Measurements from ENCODE around the gene CELSR2. TPM values are rescaled to one million over a fixed set of nuclear protein-coding genes. Genes with fewer than 3 reads are reported as not detected.

The CELSR2 gene
- total RNA-seq, 1 donor from 2014 or later, result 1.6 TPM

GRCh38 chr1:109229531-109230127, 19.7 kb upstream of the CELSR2 start:
- H3K27me3 ChIP-seq (ENCODE audit: control insufficient read depth in 3 of 3, insufficient read depth in 3 of 3, low read length in 3 of 3), result no peaks in the 10 kb centered on the region
- H3K27ac ChIP-seq (ENCODE audit: low read depth, low read length), result no peak overlapping the region
- H3K9ac ChIP-seq (ENCODE audit: low read depth in 1 of 3, low read length in 3 of 3), result no peak overlapping the region
- H3K4me3 ChIP-seq (ENCODE audit: low read length in 3 of 3), result no peak overlapping the region
- H3K9me3 ChIP-seq (ENCODE audit: control insufficient read depth in 3 of 3, low read length in 3 of 3), result no peaks in the 10 kb centered on the region
- peaks cover 39 to 56% (median 39%) of the 10 kb centered on the region in 3 donors for H3K36me3 ChIP-seq (ENCODE audit: control insufficient read depth in 3 of 3, insufficient read depth in 3 of 3, low read length in 3 of 3)
- no peaks in the 10 kb centered on the region for H3K4me1 ChIP-seq (ENCODE audit: control insufficient read depth in 3 of 3, insufficient read depth in 3 of 3, low read length in 3 of 3)

GRCh38 chr1:109231066-109231465, 18.3 kb upstream of the CELSR2 start:
- Histone ChIP-seq H3K27ac (ENCODE audit: low read depth, low read length) (no peak overlapping the region), H3K36me3 (ENCODE audit: control insufficient read depth in 3 of 3, insufficient read depth in 3 of 3, low read length in 3 of 3) (peaks cover 51 to 69% (median 52%) of the 10 kb centered on the region in 3 donors), H3K9ac (ENCODE audit: low read depth in 1 of 3, low read length in 3 of 3) (no peak overlapping the region), H3K4me1 (ENCODE audit: control insufficient read depth in 3 of 3, insufficient read depth in 3 of 3, low read length in 3 of 3) (no peaks in the 10 kb centered on the region), H3K9me3 (ENCODE audit: control insufficient read depth in 3 of 3, low read length in 3 of 3) (no peaks in the 10 kb centered on the region), H3K4me3 (ENCODE audit: low read length in 3 of 3) (no peak overlapping the region), H3K27me3 (ENCODE audit: control insufficient read depth in 3 of 3, insufficient read depth in 3 of 3, low read length in 3 of 3) (no peaks in the 10 kb centered on the region)

DNA sequence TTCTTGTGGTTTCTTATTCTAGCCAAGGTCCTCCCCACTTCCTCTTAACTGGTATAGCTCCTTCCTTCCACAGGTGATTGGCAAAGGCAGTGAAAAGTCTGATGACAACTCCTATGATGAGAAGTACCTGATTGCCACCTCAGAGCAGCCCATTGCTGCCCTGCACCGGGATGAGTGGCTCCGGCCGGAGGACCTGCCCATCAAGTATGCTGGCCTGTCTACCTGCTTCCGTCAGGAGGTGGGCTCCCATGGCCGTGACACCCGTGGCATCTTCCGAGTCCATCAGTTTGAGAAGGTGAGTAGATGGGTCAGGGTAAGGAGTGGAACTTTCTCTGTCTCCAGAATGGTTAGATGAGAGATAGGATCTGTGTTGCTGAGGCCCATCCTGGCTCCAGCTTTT, 14.2 kb upstream of the CELSR2 start:
- Histone ChIP-seq H3K27ac (ENCODE audit: low read depth, low read length) (no peak overlapping the region), H3K9me3 (ENCODE audit: control insufficient read depth in 3 of 3, low read length in 3 of 3) (no peaks in the 10 kb centered on the region), H3K36me3 (ENCODE audit: control insufficient read depth in 3 of 3, insufficient read depth in 3 of 3, low read length in 3 of 3) (peaks cover 65 to 76% (median 68%) of the 10 kb centered on the region in 3 donors), H3K9ac (ENCODE audit: low read depth in 1 of 3, low read length in 3 of 3) (no peak overlapping the region), H3K4me3 (ENCODE audit: low read length in 3 of 3) (no peak overlapping the region), H3K27me3 (ENCODE audit: control insufficient read depth in 3 of 3, insufficient read depth in 3 of 3, low read length in 3 of 3) (no peaks in the 10 kb centered on the region), H3K4me1 (ENCODE audit: control insufficient read depth in 3 of 3, insufficient read depth in 3 of 3, low read length in 3 of 3) (peaks cover 0 to 3% (median under 1%) of the 10 kb centered on the region in 3 donors)

GRCh38 chr1:109237512-109237911, 11.8 kb upstream of the CELSR2 start:
- Histone ChIP-seq H3K9me3 (ENCODE audit: control insufficient read depth in 3 of 3, low read length in 3 of 3) (no peaks in the 10 kb centered on the region), H3K4me1 (ENCODE audit: control insufficient read depth in 3 of 3, insufficient read depth in 3 of 3, low read length in 3 of 3) (peaks cover 13 to 25% (median 24%) of the 10 kb centered on the region in 3 donors), H3K9ac (ENCODE audit: low read depth in 1 of 3, low read length in 3 of 3) (no peak overlapping the region), H3K4me3 (ENCODE audit: low read length in 3 of 3) (no peak overlapping the region), H3K27me3 (ENCODE audit: control insufficient read depth in 3 of 3, insufficient read depth in 3 of 3, low read length in 3 of 3) (peaks cover 0 to 2% (median 0%) of the 10 kb centered on the region in 3 donors), H3K36me3 (ENCODE audit: control insufficient read depth in 3 of 3, insufficient read depth in 3 of 3, low read length in 3 of 3) (peaks cover 46 to 55% (median 48%) of the 10 kb centered on the region in 3 donors), H3K27ac (ENCODE audit: low read depth, low read length) (no peak overlapping the region)

DNA sequence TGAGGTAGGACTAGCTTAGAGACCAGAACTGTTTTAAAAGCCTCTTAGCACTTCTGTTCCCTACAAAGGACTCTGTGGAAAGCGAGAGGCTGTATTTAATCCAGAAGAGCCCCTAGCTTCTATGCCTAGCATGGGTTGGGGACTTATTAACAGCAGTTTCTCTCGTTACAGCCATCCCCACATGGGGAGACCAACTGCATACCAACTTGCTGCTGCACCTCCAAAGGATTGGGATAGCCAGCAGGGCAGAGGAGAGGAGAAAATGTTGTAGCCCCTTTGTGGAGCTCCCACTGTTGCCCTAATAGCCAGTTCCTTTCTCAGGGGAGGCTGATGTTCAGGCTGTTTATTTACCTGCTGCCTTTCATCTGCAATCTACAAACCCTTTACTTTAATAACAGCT, 11.0 kb upstream of the CELSR2 start:
- no peak overlapping the region for H3K27ac ChIP-seq (ENCODE audit: low read depth, low read length)
- peaks cover 0 to 2% (median 0%) of the 10 kb centered on the region in 3 donors for H3K27me3 ChIP-seq (ENCODE audit: control insufficient read depth in 3 of 3, insufficient read depth in 3 of 3, low read length in 3 of 3)
- H3K9ac ChIP-seq (ENCODE audit: low read depth in 1 of 3, low read length in 3 of 3), result no peak overlapping the region
- H3K4me3 ChIP-seq (ENCODE audit: low read length in 3 of 3), result no peak overlapping the region
- peaks cover 41 to 47% (median 45%) of the 10 kb centered on the region in 3 donors for H3K36me3 ChIP-seq (ENCODE audit: control insufficient read depth in 3 of 3, insufficient read depth in 3 of 3, low read length in 3 of 3)
- H3K9me3 ChIP-seq (ENCODE audit: control insufficient read depth in 3 of 3, low read length in 3 of 3), result no peaks in the 10 kb centered on the region
- peaks cover 15 to 26% (median 25%) of the 10 kb centered on the region in 3 donors for H3K4me1 ChIP-seq (ENCODE audit: control insufficient read depth in 3 of 3, insufficient read depth in 3 of 3, low read length in 3 of 3)

DNA sequence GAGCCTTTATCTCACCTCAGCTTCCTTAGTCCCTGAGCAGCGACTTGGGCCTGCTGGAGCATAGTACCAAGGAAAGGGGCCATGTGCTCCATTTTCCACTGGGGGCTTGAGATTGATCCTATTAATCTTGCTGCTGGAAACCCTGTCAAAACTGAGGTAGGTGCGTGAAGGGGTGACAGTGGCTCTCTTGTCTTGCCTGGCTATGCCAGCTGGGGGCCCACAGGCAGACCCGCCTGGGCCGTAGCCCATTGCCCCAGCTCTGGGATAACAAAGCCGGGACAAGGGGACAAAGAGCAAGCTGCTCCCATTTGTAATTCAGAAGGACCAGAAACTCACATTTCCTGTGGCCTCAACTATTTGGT, 10.3 kb upstream of the CELSR2 start:
- H3K27ac ChIP-seq (ENCODE audit: low read depth, low read length), result no peak overlapping the region
- H3K27me3 ChIP-seq (ENCODE audit: control insufficient read depth in 3 of 3, insufficient read depth in 3 of 3, low read length in 3 of 3), result peaks cover 0 to 2% (median 0%) of the 10 kb centered on the region in 3 donors
- peaks cover 41 to 47% (median 45%) of the 10 kb centered on the region in 3 donors for H3K36me3 ChIP-seq (ENCODE audit: control insufficient read depth in 3 of 3, insufficient read depth in 3 of 3, low read length in 3 of 3)
- no peak overlapping the region for H3K4me3 ChIP-seq (ENCODE audit: low read length in 3 of 3)
- H3K9ac ChIP-seq (ENCODE audit: low read depth in 1 of 3, low read length in 3 of 3), result no peak overlapping the region
- peaks cover 17 to 27% (median 26%) of the 10 kb centered on the region in 3 donors for H3K4me1 ChIP-seq (ENCODE audit: control insufficient read depth in 3 of 3, insufficient read depth in 3 of 3, low read length in 3 of 3)
- no peaks in the 10 kb centered on the region for H3K9me3 ChIP-seq (ENCODE audit: control insufficient read depth in 3 of 3, low read length in 3 of 3)

DNA sequence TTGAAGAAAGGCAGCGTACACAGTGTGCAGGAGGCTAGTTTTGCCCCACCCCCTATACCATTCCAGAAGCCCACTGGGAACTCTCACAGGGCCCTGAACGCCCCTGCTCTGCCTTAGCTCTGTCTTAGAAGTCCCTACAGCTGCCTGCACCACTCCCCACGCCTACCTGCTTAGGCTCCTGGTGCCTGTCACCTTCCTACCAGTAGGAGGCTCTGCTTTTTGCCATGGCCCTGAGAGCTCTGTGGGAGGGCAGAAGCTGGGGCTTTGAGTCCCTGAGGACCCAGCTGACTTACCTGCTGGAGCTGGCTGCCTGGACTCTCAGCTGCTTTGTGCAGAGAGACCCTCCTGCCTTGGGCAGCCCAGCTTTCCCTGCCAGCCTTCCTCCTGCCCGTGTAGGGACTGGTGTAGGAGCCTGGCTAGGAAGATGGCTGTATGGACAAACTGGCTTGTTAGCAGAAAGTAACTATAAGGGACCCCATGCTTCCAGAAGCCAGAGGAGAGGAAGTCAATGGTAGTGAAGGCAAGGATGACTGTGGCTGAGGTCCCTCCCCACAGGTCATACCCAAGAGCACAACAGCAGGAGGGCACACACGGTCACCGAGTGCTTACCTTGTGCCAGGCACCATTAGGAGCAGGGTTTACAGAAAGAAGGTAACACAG, 9.8 kb upstream of the CELSR2 start:
- H3K27me3 ChIP-seq (ENCODE audit: control insufficient read depth in 3 of 3, insufficient read depth in 3 of 3, low read length in 3 of 3), result peaks cover 0 to 2% (median 0%) of the 10 kb centered on the region in 3 donors
- H3K27ac ChIP-seq (ENCODE audit: low read depth, low read length), result no peak overlapping the region
- H3K9me3 ChIP-seq (ENCODE audit: control insufficient read depth in 3 of 3, low read length in 3 of 3), result no peaks in the 10 kb centered on the region
- H3K4me3 ChIP-seq (ENCODE audit: low read length in 3 of 3), result no peak overlapping the region
- peaks cover 41 to 45% (median 43%) of the 10 kb centered on the region in 3 donors for H3K36me3 ChIP-seq (ENCODE audit: control insufficient read depth in 3 of 3, insufficient read depth in 3 of 3, low read length in 3 of 3)
- H3K4me1 ChIP-seq (ENCODE audit: control insufficient read depth in 3 of 3, insufficient read depth in 3 of 3, low read length in 3 of 3), result peaks cover 22 to 32% (median 28%) of the 10 kb centered on the region in 3 donors
- H3K9ac ChIP-seq (ENCODE audit: low read depth in 1 of 3, low read length in 3 of 3), result no peak overlapping the region

DNA sequence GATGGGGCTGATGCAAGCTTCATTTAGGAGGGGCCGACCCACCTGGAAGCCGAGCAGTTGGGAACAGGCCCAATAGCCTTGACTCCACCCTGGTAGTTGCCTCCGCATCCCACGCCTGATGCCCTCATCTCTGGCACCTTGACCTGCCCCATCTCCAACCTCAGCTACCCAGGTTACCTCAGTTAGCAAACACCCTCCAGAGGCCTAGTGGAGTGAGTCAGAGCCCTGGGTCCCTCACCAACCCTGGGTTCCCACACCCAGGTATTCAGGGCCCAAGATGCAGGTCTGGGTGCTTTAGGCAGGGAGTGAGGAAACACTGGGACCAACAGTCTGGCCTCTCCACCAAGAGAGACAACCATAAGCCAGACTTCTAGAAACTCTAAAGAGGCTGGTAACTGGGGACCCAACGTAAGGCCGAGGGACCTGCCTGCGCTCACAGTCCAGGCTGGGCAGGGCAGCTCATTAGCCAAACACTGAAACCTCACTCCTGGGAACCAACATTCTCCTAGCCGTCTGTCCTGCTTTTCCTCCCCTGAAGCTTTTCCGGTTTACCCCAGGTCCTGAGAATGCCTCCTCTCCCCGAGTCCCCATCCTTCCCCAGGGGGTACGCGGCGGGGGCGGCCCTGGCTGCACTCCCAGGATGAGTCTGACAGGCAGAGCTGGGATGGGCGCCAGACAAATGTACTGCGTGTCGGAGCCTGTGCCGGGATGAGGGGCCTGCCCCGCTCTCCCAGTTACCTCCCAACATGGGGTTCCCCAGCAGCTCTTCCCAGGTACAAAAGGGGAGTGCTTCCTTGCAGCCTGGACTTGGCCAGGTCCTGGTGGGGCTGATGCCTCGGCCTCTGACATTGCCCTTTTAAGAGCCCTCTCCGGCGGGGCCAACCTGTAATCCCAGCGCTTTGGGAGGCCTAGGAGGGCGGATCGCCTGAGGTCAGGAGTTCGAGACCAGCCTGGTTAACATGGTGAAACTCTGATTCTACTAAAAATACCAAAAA, 8.9 kb upstream of the CELSR2 start:
- peaks cover 25 to 37% (median 31%) of the 10 kb centered on the region in 3 donors for H3K4me1 ChIP-seq (ENCODE audit: control insufficient read depth in 3 of 3, insufficient read depth in 3 of 3, low read length in 3 of 3)
- H3K9me3 ChIP-seq (ENCODE audit: control insufficient read depth in 3 of 3, low read length in 3 of 3), result no peaks in the 10 kb centered on the region
- H3K4me3 ChIP-seq (ENCODE audit: low read length in 3 of 3), result peak overlapping the region in 2 of 3 donors; percentile 6 to 38
- H3K9ac ChIP-seq (ENCODE audit: low read depth in 1 of 3, low read length in 3 of 3), result no peak overlapping the region
- H3K36me3 ChIP-seq (ENCODE audit: control insufficient read depth in 3 of 3, insufficient read depth in 3 of 3, low read length in 3 of 3), result peaks cover 35 to 39% (median 36%) of the 10 kb centered on the region in 3 donors
- H3K27me3 ChIP-seq (ENCODE audit: control insufficient read depth in 3 of 3, insufficient read depth in 3 of 3, low read length in 3 of 3), result peaks cover 0 to 2% (median 0%) of the 10 kb centered on the region in 3 donors
- no peak overlapping the region for H3K27ac ChIP-seq (ENCODE audit: low read depth, low read length)

DNA sequence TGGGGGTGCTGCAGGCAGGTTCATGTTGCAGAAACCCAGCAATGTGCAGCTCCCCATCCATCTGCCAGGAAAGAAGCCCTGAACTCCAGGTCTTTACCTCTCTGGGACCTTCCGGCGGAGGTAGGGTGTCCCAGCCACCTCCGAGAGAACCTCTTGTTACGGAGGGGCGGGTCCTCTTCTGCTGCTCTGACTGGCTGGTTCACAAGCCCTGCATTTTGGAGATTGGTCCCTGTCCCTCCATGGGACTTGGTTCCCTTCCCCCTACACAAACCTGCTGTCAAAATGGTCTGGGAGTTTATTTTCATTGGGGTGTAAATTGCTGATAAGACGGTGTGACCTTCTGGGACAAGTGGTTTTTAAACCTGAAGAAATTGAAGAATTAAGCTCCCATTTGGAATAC, 8.0 kb upstream of the CELSR2 start:
- H3K27ac ChIP-seq (ENCODE audit: low read depth, low read length), result no peak overlapping the region
- peaks cover 0 to 2% (median 0%) of the 10 kb centered on the region in 3 donors for H3K27me3 ChIP-seq (ENCODE audit: control insufficient read depth in 3 of 3, insufficient read depth in 3 of 3, low read length in 3 of 3)
- peaks cover 27 to 30% (median 27%) of the 10 kb centered on the region in 3 donors for H3K36me3 ChIP-seq (ENCODE audit: control insufficient read depth in 3 of 3, insufficient read depth in 3 of 3, low read length in 3 of 3)
- H3K4me1 ChIP-seq (ENCODE audit: control insufficient read depth in 3 of 3, insufficient read depth in 3 of 3, low read length in 3 of 3), result peaks cover 25 to 37% (median 31%) of the 10 kb centered on the region in 3 donors
- peak overlapping the region in 1 of 3 donors; percentile 25 for H3K9ac ChIP-seq (ENCODE audit: low read depth in 1 of 3, low read length in 3 of 3)
- H3K4me3 ChIP-seq (ENCODE audit: low read length in 3 of 3), result no peak overlapping the region
- H3K9me3 ChIP-seq (ENCODE audit: control insufficient read depth in 3 of 3, low read length in 3 of 3), result no peaks in the 10 kb centered on the region

All from skeletal muscle tissue (tissue), 4 donors.